Stimulated activated CD4-positive, alpha-beta T cell treated with anti-CD3 and anti-CD28 coated beads, Interleukin-4, amount 100 ng/mL, for 48 hours (primary cell): ENCODE results near the gene NEK1.
"Not testable (repeated sequence)": the region's sequence is repeated elsewhere in the genome, so short reads cannot be mapped to it uniquely, and the experiment has no call there.

Experiments
- DNase-seq, 2 donors: peaks; one replicate each; pipeline ENCODE4 v3.0.0-alpha.2; 2020; ENCODE audit warnings: low read depth in 2 of 2

Gene NEK1

DNA sequence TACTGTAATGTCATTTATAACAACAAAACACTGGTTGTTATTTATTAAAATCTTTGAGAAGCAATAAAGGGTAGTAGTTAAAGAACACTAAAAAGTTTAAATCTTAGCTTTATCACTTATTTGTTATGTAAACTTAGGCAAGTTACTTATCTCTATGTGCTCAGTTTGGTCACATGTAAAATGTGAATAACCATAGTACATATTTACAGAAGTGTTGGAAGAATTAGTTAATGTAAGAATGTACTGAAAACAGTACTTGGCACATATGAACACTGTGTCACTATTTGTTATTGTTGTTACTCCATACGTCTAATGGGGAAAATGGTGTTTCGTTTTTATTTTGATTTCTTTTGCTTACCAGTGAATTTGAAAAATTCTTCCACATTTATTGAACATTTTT lies 9.1 kb downstream of the NEK1 start:
- DNase-seq, result no peak

DNA sequence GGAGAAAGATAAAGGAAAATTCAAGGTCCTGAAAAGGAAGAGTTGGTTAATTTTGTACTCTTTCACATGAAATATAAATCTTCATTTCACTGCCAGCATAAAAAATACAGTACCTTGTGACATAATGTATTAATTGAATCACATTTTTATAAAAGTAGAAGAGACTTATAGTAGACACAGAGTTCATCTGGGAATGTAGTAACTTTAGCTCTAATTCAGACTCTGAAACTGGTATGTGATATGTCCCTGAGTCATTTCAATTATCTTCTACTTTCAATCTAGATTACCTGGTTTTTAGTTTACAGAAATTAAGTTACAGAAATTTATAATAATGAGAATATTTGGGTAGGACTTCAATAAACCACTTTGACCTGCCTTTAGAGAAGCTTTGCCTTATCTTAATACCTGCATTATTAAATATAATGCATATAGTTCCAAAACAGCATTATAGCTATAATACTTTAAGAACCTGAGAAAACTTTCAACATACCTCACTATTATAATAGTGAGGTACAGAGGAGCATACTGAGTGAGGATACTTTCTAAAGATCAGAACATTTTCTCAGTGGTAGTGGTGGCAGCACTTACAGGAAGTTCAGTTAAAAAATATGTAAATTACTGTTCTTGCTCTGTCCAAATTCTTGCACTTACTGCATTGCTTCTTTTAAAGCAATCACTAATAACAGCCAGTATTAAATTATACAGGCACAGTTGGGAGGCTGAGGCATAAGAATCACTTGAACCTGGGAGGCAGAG lies 11.2 kb downstream of the NEK1 start:
- DNase-seq, result no peak

GRCh38 chr4:169594560-169595195 lies 17.7 kb downstream of the NEK1 start:
- DNase-seq, result no peak

DNA sequence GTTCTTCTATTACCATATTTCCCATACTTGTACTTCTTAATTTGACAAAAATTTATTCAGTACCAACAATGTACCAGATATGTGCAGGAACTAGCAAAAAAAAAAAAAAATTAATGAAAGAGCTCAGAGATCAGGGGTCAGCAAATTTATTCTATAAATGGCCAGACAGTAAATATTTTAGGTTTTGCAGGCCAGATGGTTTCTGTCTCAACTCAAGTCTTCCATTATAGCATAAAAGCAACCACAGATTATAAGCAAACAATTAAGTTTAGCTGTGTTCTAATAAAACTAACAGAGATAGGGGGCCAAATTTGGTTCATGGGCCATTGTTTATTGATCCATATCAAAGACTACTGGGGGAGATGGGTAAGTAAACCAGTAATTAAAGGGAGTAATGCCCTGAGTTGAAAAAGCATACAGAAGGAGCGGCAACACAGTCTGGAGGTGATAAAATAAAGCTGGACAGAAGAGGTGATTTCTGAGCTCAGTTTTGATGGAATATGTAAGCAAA lies 19.3 kb downstream of the NEK1 start:
- DNase-seq, result no peak

- no peak for DNase-seq
Observed at GRCh38 chr4:169583563-169583962, 28.8 kb downstream of the NEK1 start.

DNA sequence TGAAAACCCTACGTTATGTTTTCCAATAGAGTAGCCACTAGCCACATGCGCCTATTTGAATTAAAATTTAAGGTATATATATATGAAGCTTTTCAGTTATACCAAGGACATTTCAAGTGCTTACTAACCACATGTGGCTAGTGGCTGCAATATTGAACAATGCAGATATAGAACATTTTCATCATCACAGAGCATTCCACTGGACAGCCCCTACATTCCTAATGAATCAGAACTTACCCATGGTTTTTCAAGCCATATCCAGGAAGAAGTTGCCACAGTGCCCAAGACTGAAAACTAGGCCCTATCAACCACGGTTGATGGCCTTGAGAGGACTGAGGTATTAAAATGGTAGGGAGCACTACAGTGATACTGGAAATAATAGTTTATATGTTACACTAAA lies 29.7 kb downstream of the NEK1 start:
- DNase-seq, result no peak

GRCh38 chr4:169582203-169582602 lies 30.2 kb downstream of the NEK1 start:
- no peak for DNase-seq

DNA sequence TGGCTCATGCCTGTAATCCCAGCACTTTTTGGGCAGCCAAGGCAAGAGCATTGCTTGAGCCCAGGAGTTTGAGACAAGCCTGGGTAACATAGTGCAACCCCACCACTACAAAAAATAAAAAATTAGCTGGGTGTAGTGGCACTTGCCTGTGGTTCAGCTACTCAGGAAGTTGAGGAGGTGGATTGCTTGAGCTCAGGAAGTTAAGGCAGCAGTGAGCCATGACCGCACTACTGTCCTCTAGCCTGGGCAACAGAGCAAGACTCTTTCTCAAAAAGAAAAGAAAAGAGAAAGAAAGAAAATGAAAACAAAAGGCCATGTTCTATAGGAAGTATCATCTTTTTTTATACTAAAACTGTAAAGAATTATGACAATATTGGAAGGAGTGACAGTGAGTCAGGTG lies 38.5 kb downstream of the NEK1 start:
- no peak for DNase-seq

DNA sequence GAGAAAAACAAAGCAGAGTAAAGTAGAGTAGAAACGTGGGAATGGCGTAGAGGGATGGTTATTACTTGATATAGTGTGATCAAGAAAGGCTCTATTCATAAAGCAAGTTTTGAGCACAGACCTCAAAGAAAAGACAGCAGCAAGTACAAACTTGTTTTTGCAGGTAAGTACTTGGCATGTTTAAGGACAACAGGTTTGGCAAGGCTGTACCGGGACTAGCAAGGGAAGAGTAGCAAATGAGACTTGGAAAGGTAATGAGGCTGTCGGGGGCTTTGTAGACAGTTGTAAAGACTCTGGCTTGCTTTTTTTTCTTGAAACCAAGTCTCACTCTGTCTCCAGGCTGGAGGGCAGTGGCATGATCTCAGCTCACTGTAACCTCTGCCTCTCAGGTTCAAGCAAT lies 40.9 kb downstream of the NEK1 start:
- DNase-seq, result no peak

DNA sequence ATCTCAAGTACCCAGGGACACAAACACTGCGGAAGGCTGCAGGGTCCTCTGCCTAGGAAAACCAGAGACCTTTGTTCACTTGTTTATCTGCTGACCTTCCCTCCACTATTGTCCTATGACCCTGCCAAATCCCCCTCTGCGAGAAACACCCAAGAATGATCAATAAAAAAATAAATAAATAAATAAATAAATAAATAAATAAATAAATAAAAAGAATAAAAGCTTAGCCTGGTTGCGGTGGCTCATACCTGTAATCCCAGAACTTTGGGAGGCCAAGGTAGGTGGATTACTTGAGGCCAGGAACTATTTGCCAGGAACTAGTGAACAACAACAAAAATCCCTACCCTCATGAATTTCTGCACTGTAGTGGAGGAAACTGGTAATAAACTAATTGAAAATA lies 41.4 kb downstream of the NEK1 start:
- DNase-seq, result not testable (repeated sequence)

DNA sequence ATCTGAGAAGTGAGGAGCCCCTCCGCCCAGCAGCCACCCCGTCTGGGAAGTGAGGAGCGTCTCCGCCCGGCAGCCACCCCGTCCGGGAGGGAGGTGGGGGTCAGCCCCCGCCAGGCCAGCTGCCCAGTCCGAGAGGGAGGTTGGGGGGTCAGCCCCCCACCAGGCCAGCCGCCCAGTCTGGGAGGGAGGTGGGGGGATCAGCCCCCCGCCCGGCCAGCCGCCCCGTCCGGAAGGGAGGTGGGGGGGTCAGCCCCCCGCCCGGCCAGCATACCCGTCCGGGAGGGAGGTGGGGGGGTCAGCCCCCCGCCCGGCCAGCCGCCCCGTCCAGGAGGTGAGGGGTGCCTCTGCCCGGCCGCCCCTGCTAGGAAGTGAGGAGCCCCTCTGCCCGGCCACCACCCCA lies 42.1 kb downstream of the NEK1 start:
- DNase-seq, result not testable (repeated sequence)

- DNase-seq, result not testable (repeated sequence)
Observed at GRCh38 chr4:169569188-169569587, 43.2 kb downstream of the NEK1 start.

- DNase-seq, result no peak
Observed at GRCh38 chr4:169567916-169568315, 44.5 kb downstream of the NEK1 start.

- DNase-seq, result no peak
Observed at GRCh38 chr4:169566021-169566818, 46.2 kb downstream of the NEK1 start.

GRCh38 chr4:169565606-169566005 lies 46.8 kb downstream of the NEK1 start:
- no peak for DNase-seq

DNA sequence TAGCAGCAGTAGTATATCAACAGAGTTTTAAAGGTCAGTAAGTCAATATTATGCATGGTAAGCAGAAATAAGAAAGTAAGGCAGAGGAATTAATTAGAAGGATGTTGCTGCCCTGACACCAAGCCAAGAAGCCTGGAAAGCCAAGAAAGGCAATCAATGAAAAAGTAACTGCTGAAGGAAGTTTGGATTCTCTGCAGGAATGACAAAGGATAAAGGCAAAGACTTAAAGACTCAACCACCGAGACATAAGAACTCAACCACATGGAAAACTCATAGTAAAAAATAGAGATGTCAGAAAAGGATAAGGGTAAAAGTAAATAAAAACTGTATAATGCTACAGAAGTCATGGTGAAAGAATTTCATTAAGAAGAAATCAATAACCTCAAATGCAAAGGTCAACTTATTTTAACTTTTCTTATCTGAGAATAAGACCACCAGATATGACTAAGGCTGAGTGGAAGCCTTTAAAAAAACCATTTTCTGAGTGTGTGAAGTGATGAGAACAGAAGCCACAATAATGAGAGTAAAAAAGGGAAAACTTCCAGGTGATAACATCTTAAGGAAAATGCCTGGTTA lies 55.2 kb downstream of the NEK1 start:
- DNase-seq, result no peak

DNA sequence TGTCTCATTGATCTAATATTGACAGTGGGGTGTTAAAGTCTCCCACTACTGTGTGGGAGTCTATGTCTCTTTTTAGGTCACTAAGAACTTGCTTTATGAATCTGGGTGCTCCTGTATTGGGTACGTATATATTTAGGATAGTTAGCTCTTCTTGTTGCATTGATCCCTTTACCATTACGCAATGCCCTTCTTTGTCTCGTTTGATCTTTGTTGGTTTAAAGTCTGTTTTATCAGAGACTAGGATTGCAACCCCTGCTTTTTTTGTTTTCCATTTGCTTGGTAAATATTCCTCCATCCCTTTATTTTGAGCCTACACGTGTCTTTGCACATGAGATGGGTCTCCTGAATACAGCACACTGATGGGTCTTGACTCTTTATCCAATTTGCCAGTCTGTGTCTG lies 65.8 kb downstream of the NEK1 start:
- not testable (repeated sequence) for DNase-seq

DNA sequence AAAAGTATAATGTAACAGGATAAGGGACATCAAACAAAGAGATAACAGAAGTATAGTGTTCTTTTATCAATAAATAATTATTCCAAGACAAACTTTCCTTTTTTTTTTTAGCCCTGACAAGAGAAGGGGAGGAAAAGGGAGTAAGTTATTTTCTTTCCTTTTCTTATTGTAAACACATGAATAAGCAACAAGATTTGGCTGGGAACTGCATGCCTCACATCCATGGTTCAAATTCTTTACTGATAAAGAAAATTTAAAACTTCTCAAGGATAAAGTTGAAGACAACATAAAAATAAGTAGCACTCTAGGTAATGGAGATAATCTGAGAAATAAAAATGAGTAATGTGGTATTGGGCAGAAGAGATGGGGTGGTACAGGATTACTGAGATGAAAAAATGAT lies 71.6 kb downstream of the NEK1 start:
- no peak for DNase-seq

- no peak for DNase-seq
Observed at GRCh38 chr4:169530048-169530447, 82.3 kb downstream of the NEK1 start.

DNA sequence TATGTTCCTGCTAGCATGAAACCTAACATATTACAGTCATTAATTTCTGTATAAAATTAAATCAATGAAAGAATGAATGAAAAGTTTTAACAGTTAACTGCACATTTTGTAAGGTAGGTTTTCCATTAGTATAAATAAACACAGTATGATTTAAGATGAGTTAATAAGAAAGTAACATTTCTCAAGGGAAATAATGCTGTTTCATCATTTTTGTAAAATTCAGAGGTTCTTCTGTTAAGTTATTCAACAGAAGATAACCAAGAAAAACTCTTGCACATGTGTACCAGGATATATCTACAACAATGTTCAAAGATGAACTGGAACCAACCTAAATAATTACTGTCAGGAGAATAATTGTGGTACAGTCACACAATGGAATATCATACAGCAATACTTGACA lies 88.6 kb downstream of the NEK1 start:
- no peak for DNase-seq

- no peak for DNase-seq
Observed at GRCh38 chr4:169510617-169511016, 101.8 kb downstream of the NEK1 start.

GRCh38 chr4:169506903-169507302 lies 105.5 kb downstream of the NEK1 start:
- DNase-seq, result no peak
